ENCODE data around the gene TBC1D8.

DNA sequence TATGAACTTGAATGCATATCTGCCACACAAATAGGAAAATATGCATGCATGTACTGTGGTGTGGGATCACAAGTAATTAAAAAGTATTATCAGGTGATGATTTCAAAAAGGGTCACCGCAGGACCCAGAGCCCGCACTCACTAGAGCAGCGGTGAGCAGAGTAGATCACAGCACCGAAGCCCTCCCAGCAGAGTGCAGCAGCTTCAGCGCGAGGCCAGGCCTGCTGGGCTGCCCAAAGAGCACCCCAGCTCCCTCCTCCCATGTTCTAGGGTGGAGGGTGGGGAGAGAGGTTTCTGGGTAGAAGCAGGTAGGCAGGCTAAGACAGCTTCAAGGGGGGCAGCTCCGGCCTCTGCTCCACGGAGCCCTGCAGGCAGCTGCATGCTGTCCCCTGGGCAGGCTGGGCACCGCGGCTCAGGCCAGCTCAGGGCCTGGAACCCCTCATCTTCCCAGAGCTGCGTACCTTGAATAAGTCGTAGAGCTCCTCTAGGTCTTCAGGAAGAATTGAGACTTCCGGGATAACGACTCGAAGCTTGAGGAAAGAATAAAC is 124.2 kb downstream of the TBC1D8 start:
- no peak for TF ChIP-seq EZH2phosphoT487 (IDR thresholded peaks at IDR 0.05)
- TF ChIP-seq, protein P1, sequence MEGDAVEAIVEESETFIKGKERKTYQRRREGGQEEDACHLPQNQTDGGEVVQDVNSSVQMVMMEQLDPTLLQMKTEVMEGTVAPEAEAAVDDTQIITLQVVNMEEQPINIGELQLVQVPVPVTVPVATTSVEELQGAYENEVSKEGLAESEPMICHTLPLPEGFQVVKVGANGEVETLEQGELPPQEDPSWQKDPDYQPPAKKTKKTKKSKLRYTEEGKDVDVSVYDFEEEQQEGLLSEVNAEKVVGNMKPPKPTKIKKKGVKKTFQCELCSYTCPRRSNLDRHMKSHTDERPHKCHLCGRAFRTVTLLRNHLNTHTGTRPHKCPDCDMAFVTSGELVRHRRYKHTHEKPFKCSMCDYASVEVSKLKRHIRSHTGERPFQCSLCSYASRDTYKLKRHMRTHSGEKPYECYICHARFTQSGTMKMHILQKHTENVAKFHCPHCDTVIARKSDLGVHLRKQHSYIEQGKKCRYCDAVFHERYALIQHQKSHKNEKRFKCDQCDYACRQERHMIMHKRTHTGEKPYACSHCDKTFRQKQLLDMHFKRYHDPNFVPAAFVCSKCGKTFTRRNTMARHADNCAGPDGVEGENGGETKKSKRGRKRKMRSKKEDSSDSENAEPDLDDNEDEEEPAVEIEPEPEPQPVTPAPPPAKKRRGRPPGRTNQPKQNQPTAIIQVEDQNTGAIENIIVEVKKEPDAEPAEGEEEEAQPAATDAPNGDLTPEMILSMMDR (IDR thresholded peaks at IDR 0.05) = no peak
- no peak for TF ChIP-seq EZH2 (IDR thresholded peaks at IDR 0.05)

Data from neural progenitor cell (in vitro differentiated cells).